ENCODE results near the gene FOXK2. TPM values are rescaled to one million over a fixed set of nuclear protein-coding genes. Genes with fewer than 3 reads are reported as not detected.

Gene FOXK2
- total RNA-seq, 1 experiment from 2014 or later = 45.9 TPM

- DNase-seq (ENCODE audit: extremely low read depth, low read depth) = no peak
These were observed 67.9 kb downstream of the FOXK2 start for GRCh38 chr17:82587234-82588086.

GRCh38 chr17:82588266-82589175 is 69.0 kb downstream of the FOXK2 start:
- no peak for DNase-seq (ENCODE audit: extremely low read depth, low read depth)

- DNase-seq (ENCODE audit: extremely low read depth, low read depth) = no peak
These were observed 70.3 kb downstream of the FOXK2 start for GRCh38 chr17:82589851-82590180.

GRCh38 chr17:82590216-82590615 is 70.7 kb downstream of the FOXK2 start:
- no peak for DNase-seq (ENCODE audit: extremely low read depth, low read depth)

- no peak for DNase-seq (ENCODE audit: extremely low read depth, low read depth)
These were observed 71.5 kb downstream of the FOXK2 start for GRCh38 chr17:82590881-82591539.

GRCh38 chr17:82592289-82592766 is 72.8 kb downstream of the FOXK2 start:
- DNase-seq (ENCODE audit: extremely low read depth, low read depth) = no peak

- DNase-seq (ENCODE audit: extremely low read depth, low read depth) = peak; percentile 59
These were observed 73.4 kb downstream of the FOXK2 start for GRCh38 chr17:82592767-82593589.

- no peak for DNase-seq (ENCODE audit: extremely low read depth, low read depth)
These were observed 74.1 kb downstream of the FOXK2 start for GRCh38 chr17:82593590-82594087.

- DNase-seq (ENCODE audit: extremely low read depth, low read depth) = no peak
These were observed 75.0 kb downstream of the FOXK2 start for GRCh38 chr17:82594571-82594970.

GRCh38 chr17:82595893-82596292 is 76.4 kb downstream of the FOXK2 start:
- no peak for DNase-seq (ENCODE audit: extremely low read depth, low read depth)

- DNase-seq (ENCODE audit: extremely low read depth, low read depth) = no peak
These were observed 76.8 kb downstream of the FOXK2 start for GRCh38 chr17:82596296-82596695.

- no peak for DNase-seq (ENCODE audit: extremely low read depth, low read depth)
These were observed 77.5 kb downstream of the FOXK2 start for GRCh38 chr17:82596837-82597672.

- DNase-seq (ENCODE audit: extremely low read depth, low read depth) = no peak
These were observed 79.0 kb downstream of the FOXK2 start for GRCh38 chr17:82598256-82599119.

GRCh38 chr17:82599674-82600661 is 80.4 kb downstream of the FOXK2 start:
- no peak for DNase-seq (ENCODE audit: extremely low read depth, low read depth)

GRCh38 chr17:82600731-82601446 is 81.4 kb downstream of the FOXK2 start:
- DNase-seq (ENCODE audit: extremely low read depth, low read depth) = no peak

GRCh38 chr17:82601447-82602000 is 82.0 kb downstream of the FOXK2 start:
- no peak for DNase-seq (ENCODE audit: extremely low read depth, low read depth)
